Gastrocnemius medialis (tissue), 4 donors: ENCODE measurements around the gene NUB1. TPM values are rescaled to one million over a fixed set of nuclear protein-coding genes. Genes with fewer than 3 reads are reported as not detected.

ENCODE experiments used
- ATAC-seq, 2 donors: fragments of 150-250 bp; one replicate each; pipeline ENCODE4 v1.9.1; 2016
- DNase-seq, 2 donors: peaks; one replicate each; pipeline ENCODE4 v3.0.0-alpha.2; 2019
- H3K27ac ChIP-seq, 4 donors: fragments of 200-600 bp; sonication (generic); 1 replicate in 1 of 4; 2 replicates in 3 of 4; pipeline ENCODE4 v1.5.1; 2016 to 2018; ENCODE audit warnings: mild to moderate bottlenecking in 2 of 4, moderate library complexity in 1 of 4
- H3K27me3 ChIP-seq, 3 donors: fragments of 200-600 bp; sonication (generic) in 2 of 3; 1 replicate in 1 of 3; 2 replicates in 2 of 3; pipeline versions ENCODE4 v1.5.1 to v1.6.0; 2016 to 2019; ENCODE audit warnings: mild to moderate bottlenecking in 1 of 3, moderate library complexity in 1 of 3
- H3K36me3 ChIP-seq, 2 donors: fragments of 200-600 bp; sonication (generic) in 1 of 2; one replicate each; pipeline ENCODE4 v1.5.1; 2017 to 2018
- H3K4me1 ChIP-seq, 2 donors: fragments of 200-600 bp; sonication (generic) in 1 of 2; one replicate each; pipeline ENCODE4 v1.5.1; 2016 to 2017; ENCODE audit warnings: mild to moderate bottlenecking in 2 of 2
- H3K4me3 ChIP-seq, 4 donors: fragments of 200-600 bp; sonication (generic) in 3 of 4; 1 replicate in 1 of 4; 2 replicates in 3 of 4; pipeline ENCODE4 v1.5.1; 2016 to 2019; ENCODE audit warnings: mild to moderate bottlenecking in 2 of 4
- H3K9me3 ChIP-seq, 3 donors: fragments of 200-600 bp; sonication (generic) in 2 of 3; 1 replicate in 1 of 3; 2 replicates in 2 of 3; pipeline ENCODE4 v1.5.1; 2016 to 2019
- CTCF ChIP-seq, 5 experiments: fragments of 450-650 bp in 3 of 5; fragments of 200-600 bp in 2 of 5; sonication (generic) in 2 of 5; IDR thresholded peaks in 4 of 5; conservative IDR thresholded peaks in 1 of 5; 1 replicate in 4 of 5; 2 replicates in 1 of 5; pipeline ENCODE4 v1.5.1; 2016 to 2019; ENCODE audit warnings: antibody characterized with exemption in 5 of 5, mild to moderate bottlenecking in 3 of 5, moderate library complexity in 3 of 5
- POLR2A ChIP-seq, 2 donors: fragments of 450-650 bp; IDR thresholded peaks; one replicate each; pipeline ENCODE4 v1.6.1; 2017; ENCODE audit warnings: antibody characterized with exemption in 2 of 2, mild to moderate bottlenecking in 2 of 2, moderate library complexity in 2 of 2
- in situ Hi-C, 4 donors: fragments of 200-750 bp; cut with MboI; loops; one replicate each; pipeline versions ENCODE4 v1.15.0 to v1.8.0; 2017; ENCODE audit warnings: low sequenced_read_pairs in 4 of 4
- intact Hi-C: fragments of 100-400 bp; cut with DNase I; formaldehyde crosslinking; loops from one replicate; pipeline ENCODE4 v1.15.1; 2023; ENCODE audit warnings: low total_unique reads
- total RNA-seq, 4 donors: library from RNA; depleted of rRNA; stranded (reverse); fragments of >200 nt; gene quantifications; one replicate each; pipeline versions ENCODE4 v1.1.0 to v1.2.3, GENCODE V29; 2016

The NUB1 gene
- total RNA-seq, 4 donors from 2014 or later = 45.3 to 59.0 (median 49.7) TPM

GRCh38 chr7:151330181-151330580, 11.4 kb upstream of the NUB1 start:
- no peak overlapping the region for H3K4me3 ChIP-seq
- in situ Hi-C loops = no loop called here
- no peak for ATAC-seq
- H3K4me1 ChIP-seq = no peaks in the 10 kb centered on the region
- H3K27me3 ChIP-seq = no peaks in the 10 kb centered on the region
- TF ChIP-seq CTCF (IDR thresholded peaks at IDR 0.05 in 4 of 5, conservative IDR thresholded peaks at IDR 0.05 in 1 of 5) (no peak), POLR2A (IDR thresholded peaks at IDR 0.05) (no peak)
- no peak overlapping the region for H3K27ac ChIP-seq
- no peaks in the 10 kb centered on the region for H3K36me3 ChIP-seq
- H3K9me3 ChIP-seq = no peaks in the 10 kb centered on the region
- DNase-seq = no peak
- intact Hi-C loops = no loop called here

DNA sequence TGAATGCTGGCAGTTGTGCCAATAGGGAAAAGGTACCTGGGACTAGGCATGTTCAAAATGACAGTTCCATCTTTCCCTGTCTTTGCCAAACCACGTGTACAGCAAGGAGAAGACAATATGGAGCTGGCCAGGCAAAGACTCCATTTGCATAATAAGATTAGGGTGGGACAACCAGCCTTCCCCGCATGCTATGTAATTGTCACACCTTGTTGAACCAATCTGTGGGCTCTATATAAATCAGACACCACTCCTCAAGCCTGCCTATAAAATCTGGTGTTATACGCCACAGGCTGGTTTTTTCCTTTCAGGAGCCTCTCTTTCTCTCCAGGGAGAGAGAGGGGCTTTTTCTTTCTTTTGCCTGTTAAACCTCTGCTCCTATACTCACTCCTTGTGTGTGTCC, 11.0 kb upstream of the NUB1 start:
- Histone ChIP-seq H3K36me3 (no peaks in the 10 kb centered on the region), H3K27ac (no peak overlapping the region), H3K4me3 (no peak overlapping the region), H3K9me3 (no peaks in the 10 kb centered on the region), H3K4me1 (no peaks in the 10 kb centered on the region), H3K27me3 (no peaks in the 10 kb centered on the region)
- intact Hi-C loops = no loop called here
- DNase-seq = no peak
- in situ Hi-C loops = no loop called here
- TF ChIP-seq POLR2A (IDR thresholded peaks at IDR 0.05) = no peak
- TF ChIP-seq CTCF (IDR thresholded peaks at IDR 0.05 in 4 of 5, conservative IDR thresholded peaks at IDR 0.05 in 1 of 5) = no peak
- no peak for ATAC-seq

- H3K9me3 ChIP-seq = no peaks in the 10 kb centered on the region
- no peak overlapping the region for H3K27ac ChIP-seq
- H3K27me3 ChIP-seq = no peaks in the 10 kb centered on the region
- no peaks in the 10 kb centered on the region for H3K36me3 ChIP-seq
- H3K4me1 ChIP-seq = no peaks in the 10 kb centered on the region
- in situ Hi-C loops (no loop called here), intact Hi-C loops (no loop called here)
- no peak overlapping the region for H3K4me3 ChIP-seq
- no peak for DNase-seq
- no peak for TF ChIP-seq CTCF (IDR thresholded peaks at IDR 0.05 in 4 of 5, conservative IDR thresholded peaks at IDR 0.05 in 1 of 5)
- TF ChIP-seq POLR2A (IDR thresholded peaks at IDR 0.05) = no peak
- ATAC-seq = no peak
These were observed 7.0 kb upstream of the NUB1 start for GRCh38 chr7:151334628-151335027.

DNA sequence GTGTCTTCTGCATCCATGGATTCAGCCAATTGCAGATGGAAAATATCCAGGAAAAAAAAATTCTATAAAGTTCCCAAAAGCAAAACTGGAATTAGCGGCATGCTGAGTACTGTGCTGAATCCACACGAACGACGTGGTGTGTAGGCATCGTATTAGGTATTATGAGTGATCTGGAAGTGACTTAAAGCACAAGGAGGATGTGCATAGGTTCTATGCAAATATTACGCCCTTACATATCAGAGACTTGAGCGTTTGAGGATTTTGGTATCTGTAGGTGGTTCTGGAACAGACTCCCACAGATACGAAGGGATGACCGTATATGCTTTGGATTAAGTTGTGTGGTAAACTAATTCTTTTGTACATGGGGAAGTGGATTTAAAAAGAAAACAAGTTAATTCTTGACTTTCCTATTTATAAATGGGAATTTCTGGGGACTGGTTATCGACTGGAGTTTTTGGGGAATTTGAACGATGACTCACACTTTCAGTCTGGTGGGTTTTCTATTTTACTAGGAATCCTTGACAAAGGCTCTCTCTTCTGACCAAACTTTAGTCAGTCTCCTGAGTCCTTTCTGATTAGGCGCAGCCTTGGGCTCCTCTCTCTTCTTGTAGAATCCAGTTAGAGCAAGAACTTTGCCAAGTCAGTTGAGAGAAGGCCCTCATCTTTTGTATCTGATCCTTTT, 5.4 kb upstream of the NUB1 start:
- Histone ChIP-seq H3K4me1 (peaks cover 0 to 2% of the 10 kb centered on the region in 2 donors), H3K27me3 (no peaks in the 10 kb centered on the region), H3K36me3 (no peaks in the 10 kb centered on the region), H3K4me3 (no peak overlapping the region), H3K27ac (no peak overlapping the region), H3K9me3 (no peaks in the 10 kb centered on the region)
- TF ChIP-seq POLR2A (IDR thresholded peaks at IDR 0.05) (no peak), CTCF (IDR thresholded peaks at IDR 0.05 in 4 of 5, conservative IDR thresholded peaks at IDR 0.05 in 1 of 5) (no peak)
- ATAC-seq (no peak), DNase-seq (no peak)
- intact Hi-C loops = no loop called here
- in situ Hi-C loops = no loop called here

GRCh38 chr7:151337346-151337745, 4.3 kb upstream of the NUB1 start:
- no peaks in the 10 kb centered on the region for H3K9me3 ChIP-seq
- DNase-seq (no peak), ATAC-seq (no peak)
- in situ Hi-C loops (no loop called here), intact Hi-C loops (no loop called here)
- no peaks in the 10 kb centered on the region for H3K27me3 ChIP-seq
- H3K27ac ChIP-seq = no peak overlapping the region
- no peaks in the 10 kb centered on the region for H3K36me3 ChIP-seq
- H3K4me3 ChIP-seq = no peak overlapping the region
- peaks cover 0 to 7% of the 10 kb centered on the region in 2 donors for H3K4me1 ChIP-seq
- no peak for TF ChIP-seq CTCF (IDR thresholded peaks at IDR 0.05 in 4 of 5, conservative IDR thresholded peaks at IDR 0.05 in 1 of 5)
- no peak for TF ChIP-seq POLR2A (IDR thresholded peaks at IDR 0.05)
